Nephron (organoid): ENCODE results near the gene SHISA7.

Source experiments
- H3K27ac Mint-ChIP-seq, 3 experiments: 2 replicates each; pipeline ENCODE4 v1.8.0; 2020; ENCODE audit warnings: mixed read lengths in 3 of 3, mild to moderate bottlenecking in 2 of 3, moderate library complexity in 1 of 3
- H3K27me3 Mint-ChIP-seq: 2 replicates; pipeline ENCODE4 v1.8.0; 2021; ENCODE audit warnings: low read depth, mild to moderate bottlenecking, moderate library complexity, mixed read lengths
- H3K36me3 Mint-ChIP-seq: 2 replicates; pipeline ENCODE4 v1.8.0; 2020; ENCODE audit warnings: low read depth, mixed read lengths
- H3K4me1 Mint-ChIP-seq: 2 replicates; pipeline ENCODE4 v1.8.0; 2020; ENCODE audit warnings: mixed read lengths
- H3K4me3 Mint-ChIP-seq, 3 experiments: 2 replicates each; pipeline ENCODE4 v1.8.0; 2020; ENCODE audit warnings: mild to moderate bottlenecking in 3 of 3, mixed read lengths in 3 of 3, moderate library complexity in 2 of 3
- H3K9me3 Mint-ChIP-seq: 2 replicates; pipeline ENCODE4 v1.8.0; 2020; ENCODE audit warnings: mixed read lengths
- CTCF ChIP-seq, 3 experiments: fragments of 200-600 bp; sonication (generic); IDR thresholded peaks; one replicate each; pipeline ENCODE4 v1.5.0; 2021; ENCODE audit warnings: antibody characterized with exemption in 3 of 3; ENCODE audit not compliant: unreplicated experiment in 3 of 3

The SHISA7 gene

DNA sequence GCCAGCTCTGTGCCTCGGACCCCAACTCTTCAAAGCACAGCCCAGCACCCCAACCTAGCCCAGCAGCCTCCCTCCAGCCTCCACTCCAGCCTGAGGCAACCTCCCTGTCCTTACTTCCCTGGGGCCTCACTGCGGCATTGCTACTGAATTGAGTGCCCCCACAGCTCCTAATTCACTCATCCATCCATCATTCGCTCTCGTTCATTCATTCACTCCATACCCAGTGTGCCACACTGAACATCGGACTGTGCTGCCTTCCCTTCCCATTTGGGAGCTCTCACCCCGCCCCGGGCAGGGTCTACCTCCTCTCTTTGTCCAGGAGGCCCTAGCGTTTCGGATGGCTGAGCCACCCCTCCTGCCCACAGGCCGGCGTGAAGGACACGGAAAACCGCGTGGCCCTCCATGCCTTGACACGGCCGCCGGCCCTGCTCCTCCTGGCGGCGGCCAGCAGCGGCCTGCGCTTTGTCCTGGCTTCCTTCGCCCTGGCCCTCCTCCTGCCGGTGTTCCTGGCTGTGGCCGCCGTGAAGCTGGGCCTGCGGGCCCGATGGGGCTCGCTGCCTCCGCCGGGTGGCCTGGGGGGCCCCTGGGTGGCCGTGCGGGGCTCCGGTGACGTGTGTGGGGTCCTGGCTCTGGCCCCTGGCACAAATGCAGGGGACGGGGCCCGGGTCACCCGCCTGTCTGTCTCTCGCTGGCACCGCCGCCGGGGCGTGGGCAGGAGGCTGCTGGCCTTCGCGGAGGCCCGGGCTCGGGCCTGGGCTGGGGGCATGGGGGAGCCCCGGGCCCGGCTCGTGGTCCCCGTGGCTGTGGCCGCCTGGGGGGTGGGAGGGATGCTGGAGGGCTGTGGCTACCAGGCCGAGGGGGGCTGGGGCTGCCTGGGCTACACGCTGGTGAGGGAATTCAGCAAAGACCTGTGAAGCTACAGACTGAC is 43.2 kb upstream of the SHISA7 start:
- Mint-ChIP-seq H3K36me3 (no peaks in the 10 kb centered on the region), H3K4me3 (peak overlapping the region; percentile 85 to 95 (median 92)), H3K27me3 (no peaks in the 10 kb centered on the region), H3K27ac (peak overlapping the region; percentile 99), H3K4me1 (peaks cover 22% of the 10 kb centered on the region), H3K9me3 (no peaks in the 10 kb centered on the region)
- no peak for TF ChIP-seq CTCF (IDR thresholded peaks at IDR 0.05; ENCODE audit: unreplicated experiment in 3 of 3)

GRCh38 chr19:55485439-55486011 is 42.4 kb upstream of the SHISA7 start:
- Mint-ChIP-seq H3K4me3 (peak overlapping the region; percentile 85 to 95 (median 92)), H3K4me1 (peaks cover 22% of the 10 kb centered on the region), H3K27ac (peak overlapping the region; percentile 83 to 95 (median 87)), H3K36me3 (no peaks in the 10 kb centered on the region), H3K27me3 (no peaks in the 10 kb centered on the region), H3K9me3 (no peaks in the 10 kb centered on the region)
- TF ChIP-seq CTCF (IDR thresholded peaks at IDR 0.05; ENCODE audit: unreplicated experiment in 3 of 3) = no peak

- Mint-ChIP-seq H3K36me3 (peaks cover 2% of the 10 kb centered on the region), H3K27me3 (no peaks in the 10 kb centered on the region), H3K27ac (peak within 1 kb of the TSS; percentile 83 to 95 (median 87)), H3K9me3 (no peaks in the 10 kb centered on the region), H3K4me3 (peak within 1 kb of the TSS; percentile 85 to 95 (median 92)), H3K4me1 (peaks cover 24% of the 10 kb centered on the region)
- no peak for TF ChIP-seq CTCF (IDR thresholded peaks at IDR 0.05; ENCODE audit: unreplicated experiment in 3 of 3)
Observed at GRCh38 chr19:55484593-55485438, 41.7 kb upstream of the SHISA7 start, which contains the start of gene NAT14. NAT14 (plus strand) TSS chr19:55485188; CDS start chr19:55485709, 521 bp downstream.

DNA sequence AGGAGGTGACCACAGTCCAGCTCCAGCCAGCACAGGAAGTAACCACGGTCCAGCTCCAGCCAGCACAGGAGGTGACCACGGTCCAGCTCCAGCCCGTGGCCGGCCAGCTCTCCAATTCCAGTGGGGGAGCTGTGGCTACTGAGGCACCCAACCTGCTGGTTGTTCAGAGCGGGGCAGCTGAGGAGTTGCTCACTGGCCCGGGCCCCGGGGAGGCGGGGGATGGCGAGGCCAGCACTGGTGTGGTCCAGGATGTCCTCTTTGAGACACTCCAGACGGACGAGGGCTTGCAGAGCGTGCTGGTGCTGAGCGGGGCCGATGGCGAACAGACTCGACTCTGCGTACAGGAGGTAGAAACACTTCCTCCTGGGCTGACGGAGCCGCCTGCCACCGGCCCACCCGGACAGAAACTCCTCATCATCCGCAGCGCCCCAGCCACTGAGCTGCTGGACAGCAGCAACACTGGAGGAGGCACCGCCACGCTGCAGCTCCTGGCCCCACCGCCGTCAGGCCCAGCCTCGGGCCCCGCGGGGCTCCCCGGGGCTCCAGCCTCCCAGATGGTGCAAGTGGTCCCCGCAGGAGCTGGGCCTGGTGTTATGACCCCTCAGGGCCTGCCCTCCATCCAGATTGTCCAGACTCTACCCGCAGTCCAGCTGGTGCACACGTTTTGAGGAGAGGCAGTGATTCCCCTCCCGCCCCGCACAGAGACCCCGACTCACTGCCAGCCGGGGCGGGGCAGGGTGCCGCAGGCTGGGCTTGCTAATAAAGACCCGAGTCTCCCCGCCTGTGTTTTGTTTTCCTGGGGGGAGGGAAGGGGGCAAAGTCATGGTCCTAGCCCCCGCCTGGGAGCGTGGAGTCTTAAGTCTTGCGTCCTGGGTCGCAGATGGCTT is 40.8 kb upstream of the SHISA7 start:
- TF ChIP-seq CTCF (IDR thresholded peaks at IDR 0.05; ENCODE audit: unreplicated experiment in 3 of 3) = no peak

More for the DNA sequence above, 40.8 kb upstream of the SHISA7 start:
- Mint-ChIP-seq H3K4me1 (peaks cover 33% of the 10 kb centered on the region), H3K27me3 (no peaks in the 10 kb centered on the region), H3K4me3 (peak overlapping the region; percentile 70 to 80 (median 78)), H3K36me3 (peaks cover 5% of the 10 kb centered on the region), H3K9me3 (no peaks in the 10 kb centered on the region), H3K27ac (no peak overlapping the region)
